Activated T-cell treated with anti-CD3 and anti-CD28 coated beads, Interleukin-2, amount 50 U/mL, for 1 hour (primary cell): Measurements from ENCODE around the gene NDC1.

Experiments
- DNase-seq: peaks from one replicate; pipeline ENCODE4 v3.0.0-alpha.2; 2020

The NDC1 gene

GRCh38 chr1:53729456-53730223, 108.5 kb downstream of the NDC1 start:
- no peak for DNase-seq

- DNase-seq: no peak
These were observed 109.2 kb downstream of the NDC1 start for GRCh38 chr1:53728702-53729455.

GRCh38 chr1:53728196-53728595, 109.9 kb downstream of the NDC1 start:
- DNase-seq: no peak

- no peak for DNase-seq
These were observed 110.5 kb downstream of the NDC1 start for GRCh38 chr1:53727461-53728092.

GRCh38 chr1:53726009-53726600, 112.0 kb downstream of the NDC1 start:
- DNase-seq: no peak

GRCh38 chr1:53725238-53725689, 112.8 kb downstream of the NDC1 start:
- no peak for DNase-seq

GRCh38 chr1:53722025-53722424, 116.1 kb downstream of the NDC1 start:
- no peak for DNase-seq

- DNase-seq: no peak
These were observed 117.0 kb downstream of the NDC1 start for GRCh38 chr1:53721088-53721487.

GRCh38 chr1:53719469-53719868, 118.6 kb downstream of the NDC1 start:
- no peak for DNase-seq

GRCh38 chr1:53718443-53718842, 119.7 kb downstream of the NDC1 start:
- no peak for DNase-seq

GRCh38 chr1:53717025-53717804, 120.9 kb downstream of the NDC1 start:
- DNase-seq: no peak

- DNase-seq: no peak
These were observed 121.9 kb downstream of the NDC1 start for GRCh38 chr1:53716150-53716549.

GRCh38 chr1:53715478-53715877, 122.6 kb downstream of the NDC1 start:
- no peak for DNase-seq
